Keratinocyte (primary cell): ENCODE data around the gene SMAD6.

Experiments used
- EZH2 ChIP-seq: IDR thresholded peaks from one replicate; pipeline ENCODE4 v1.6.1; 2012; ENCODE audit warnings: inconsistent platforms, mild to moderate bottlenecking, low read length, moderate library complexity
- TF ChIP-seq, protein P1 (sequence below), 3 experiments: IDR thresholded peaks in 1 of 3; conservative IDR thresholded peaks in 1 of 3; optimal IDR thresholded peaks in 1 of 3; 2 replicates in 2 of 3; 3 replicates in 1 of 3; pipeline versions ENCODE3 to v1.5.1; 2011; ENCODE audit warnings: low read length in 3 of 3, mild to moderate bottlenecking in 3 of 3, moderate library complexity in 2 of 3, control low read depth in 1 of 3, inconsistent platforms in 1 of 3; ENCODE audit not compliant: insufficient read depth in 2 of 3; ENCODE audit errors: extremely low read depth in 1 of 3

DNA sequence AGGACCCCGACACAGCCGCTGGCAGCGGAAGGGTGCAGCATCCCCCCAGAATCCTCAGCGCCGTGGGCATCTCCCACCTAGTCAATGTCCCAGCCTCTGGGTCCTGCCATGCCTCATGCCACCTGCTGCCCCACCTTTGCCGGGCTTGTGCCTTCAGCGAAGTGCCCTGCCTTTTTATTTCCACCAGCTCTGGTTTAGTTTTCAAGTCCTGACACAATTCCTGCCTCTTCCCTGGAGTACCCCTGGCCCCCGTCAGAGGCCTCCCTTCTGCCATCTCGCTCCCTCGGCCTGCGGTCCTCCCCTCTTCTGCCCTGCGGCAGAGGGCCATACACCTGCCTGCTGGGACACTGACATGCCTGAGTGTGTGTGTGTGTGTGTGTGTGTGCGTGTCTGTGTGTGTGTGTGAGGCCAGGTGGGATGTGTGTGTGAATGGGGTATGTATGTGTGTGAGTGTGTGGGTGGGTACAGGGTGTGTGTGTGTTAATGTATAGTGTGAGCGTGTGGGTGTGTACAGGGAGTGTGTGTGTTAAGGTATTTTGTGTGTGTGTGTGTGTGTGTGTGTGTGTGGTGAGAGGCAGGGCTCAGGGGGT lies 129.9 kb downstream of the SMAD6 start:
- TF ChIP-seq, protein P1, sequence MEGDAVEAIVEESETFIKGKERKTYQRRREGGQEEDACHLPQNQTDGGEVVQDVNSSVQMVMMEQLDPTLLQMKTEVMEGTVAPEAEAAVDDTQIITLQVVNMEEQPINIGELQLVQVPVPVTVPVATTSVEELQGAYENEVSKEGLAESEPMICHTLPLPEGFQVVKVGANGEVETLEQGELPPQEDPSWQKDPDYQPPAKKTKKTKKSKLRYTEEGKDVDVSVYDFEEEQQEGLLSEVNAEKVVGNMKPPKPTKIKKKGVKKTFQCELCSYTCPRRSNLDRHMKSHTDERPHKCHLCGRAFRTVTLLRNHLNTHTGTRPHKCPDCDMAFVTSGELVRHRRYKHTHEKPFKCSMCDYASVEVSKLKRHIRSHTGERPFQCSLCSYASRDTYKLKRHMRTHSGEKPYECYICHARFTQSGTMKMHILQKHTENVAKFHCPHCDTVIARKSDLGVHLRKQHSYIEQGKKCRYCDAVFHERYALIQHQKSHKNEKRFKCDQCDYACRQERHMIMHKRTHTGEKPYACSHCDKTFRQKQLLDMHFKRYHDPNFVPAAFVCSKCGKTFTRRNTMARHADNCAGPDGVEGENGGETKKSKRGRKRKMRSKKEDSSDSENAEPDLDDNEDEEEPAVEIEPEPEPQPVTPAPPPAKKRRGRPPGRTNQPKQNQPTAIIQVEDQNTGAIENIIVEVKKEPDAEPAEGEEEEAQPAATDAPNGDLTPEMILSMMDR (optimal IDR thresholded peaks at IDR 0.05 in 1 of 3, IDR thresholded peaks at IDR 0.05 in 1 of 3, conservative IDR thresholded peaks at IDR 0.05 in 1 of 3; ENCODE audit: extremely low read depth in 1 of 3, insufficient read depth in 2 of 3, low read length in 3 of 3): no peak
- no peak for TF ChIP-seq EZH2
